GM18858 (cell line): ENCODE data around the gene IL1RL1.
"Not testable (repeated sequence)": the region's sequence is repeated elsewhere in the genome, so short reads cannot be mapped to it uniquely, and the experiment has no call there.

Experiments
- ATAC-seq: cut with Tn5 transposase; IDR thresholded peaks from one replicate; pipeline ENCODE4 v1.9.1; 2021; ENCODE audit not compliant: unreplicated experiment

Gene IL1RL1

DNA sequence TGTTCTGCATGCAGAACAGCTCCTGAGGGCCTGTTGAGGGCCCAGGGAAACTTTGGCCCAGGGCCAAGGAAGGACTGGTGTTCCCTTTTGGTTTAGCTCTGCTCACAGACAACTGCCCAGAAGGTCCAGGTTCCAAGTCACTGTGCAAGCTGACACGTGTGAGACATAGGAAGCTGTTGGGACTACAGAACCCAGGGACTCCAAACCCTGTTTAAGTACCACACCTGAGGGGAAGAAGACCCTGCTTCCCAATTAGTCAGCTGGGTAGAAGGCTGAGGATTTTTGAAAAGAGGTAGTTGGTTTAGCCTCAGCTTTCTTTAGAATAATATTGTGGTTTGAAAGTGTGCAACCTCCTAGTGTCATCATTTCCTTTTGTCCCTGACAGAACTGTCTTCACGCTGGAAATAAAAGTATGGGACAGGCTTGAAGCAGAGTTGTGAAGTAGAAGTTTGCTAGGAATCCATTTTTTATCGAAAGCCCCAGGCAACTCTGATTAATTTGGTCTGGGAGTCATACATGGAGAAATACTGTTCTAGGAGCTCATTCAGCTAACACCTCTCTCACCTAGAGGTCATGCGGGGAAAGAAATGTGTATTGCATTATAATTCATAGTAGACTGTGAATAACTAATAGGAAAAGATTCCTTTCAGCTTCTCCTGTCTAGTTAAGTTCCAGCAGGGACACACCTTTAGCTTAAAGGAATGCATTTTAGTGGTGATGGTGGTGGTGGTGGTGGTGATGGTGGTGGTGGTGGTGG, 19.9 kb upstream of the IL1RL1 start:
- no peak for ATAC-seq

DNA sequence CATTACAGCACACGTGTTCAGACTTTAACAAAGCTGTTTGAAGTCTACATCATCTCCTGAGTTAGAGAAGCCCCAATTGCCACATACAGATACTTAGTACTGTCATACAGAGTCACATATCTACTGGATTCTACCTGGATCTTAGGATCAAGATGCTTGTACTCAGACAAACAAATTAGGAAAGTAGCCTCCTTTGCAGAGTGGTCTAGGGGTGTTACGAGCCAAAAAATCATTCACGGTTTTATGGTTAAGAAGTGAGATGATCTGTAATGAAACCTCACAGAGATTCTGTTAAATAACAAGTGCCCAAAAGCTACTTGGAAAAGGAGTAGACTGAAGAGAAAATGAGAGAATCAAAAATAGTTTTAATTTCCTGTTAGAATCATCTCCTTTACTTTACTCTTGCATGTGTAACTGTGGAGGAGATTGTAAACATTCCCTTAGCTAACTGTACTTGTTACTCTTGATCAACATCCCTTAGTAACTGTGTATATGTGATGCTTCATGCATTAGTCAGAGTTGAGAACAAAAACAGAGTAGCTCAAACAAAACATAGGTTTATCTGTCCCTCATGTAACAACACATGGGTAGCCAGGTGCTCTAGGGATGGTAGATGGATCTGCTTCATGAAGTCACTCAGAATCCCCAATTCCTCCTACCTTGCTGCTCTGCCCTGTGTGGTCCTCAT, 16.4 kb upstream of the IL1RL1 start:
- no peak for ATAC-seq

GRCh38 chr2:102295566-102295965, 15.8 kb upstream of the IL1RL1 start:
- ATAC-seq: no peak

- no peak for ATAC-seq
Observed at GRCh38 chr2:102296449-102296848, 14.9 kb upstream of the IL1RL1 start.

DNA sequence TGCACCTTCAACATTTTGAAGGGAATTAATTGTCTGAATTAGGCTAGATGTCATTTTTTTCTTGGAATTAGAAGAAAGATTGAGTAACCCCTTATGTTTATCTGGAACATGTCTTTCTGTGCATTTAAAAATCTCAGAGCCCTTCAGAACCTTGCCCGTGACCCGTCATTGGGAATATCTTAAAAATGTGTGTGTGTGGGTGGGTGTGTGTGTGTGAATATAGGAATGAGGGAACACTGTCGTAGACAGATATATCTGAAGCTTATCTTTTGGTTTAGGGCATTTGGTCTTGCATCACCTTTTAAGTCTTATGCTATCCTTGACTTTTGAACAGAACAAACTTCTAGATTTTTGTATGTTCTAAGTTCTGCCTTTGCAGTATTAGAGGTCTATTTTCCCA, 13.5 kb upstream of the IL1RL1 start:
- no peak for ATAC-seq

DNA sequence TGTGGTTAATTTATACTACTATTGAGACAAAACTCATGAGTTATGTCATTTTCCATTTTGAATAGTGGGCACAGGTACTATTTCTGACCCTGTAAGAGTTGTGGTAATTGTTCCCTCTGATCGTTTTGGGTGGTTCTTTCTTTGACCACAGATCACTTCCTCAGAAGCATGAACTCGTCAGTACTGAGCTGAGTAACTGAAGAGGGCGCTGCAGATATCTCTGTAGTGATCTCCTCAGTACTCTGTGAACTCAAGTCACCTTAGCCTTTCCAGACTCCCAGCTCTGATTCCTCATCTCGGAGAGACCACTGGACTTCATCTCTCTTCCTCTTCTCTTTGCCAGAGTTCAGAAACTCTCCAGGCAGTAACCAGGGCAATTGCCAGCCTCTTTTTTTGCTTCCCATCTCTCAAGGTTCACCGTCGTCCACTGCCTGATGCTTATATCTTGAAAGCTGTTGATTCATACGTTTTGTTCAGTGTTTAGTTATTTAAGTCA, 9.4 kb upstream of the IL1RL1 start:
- peak; percentile 91 for ATAC-seq

DNA sequence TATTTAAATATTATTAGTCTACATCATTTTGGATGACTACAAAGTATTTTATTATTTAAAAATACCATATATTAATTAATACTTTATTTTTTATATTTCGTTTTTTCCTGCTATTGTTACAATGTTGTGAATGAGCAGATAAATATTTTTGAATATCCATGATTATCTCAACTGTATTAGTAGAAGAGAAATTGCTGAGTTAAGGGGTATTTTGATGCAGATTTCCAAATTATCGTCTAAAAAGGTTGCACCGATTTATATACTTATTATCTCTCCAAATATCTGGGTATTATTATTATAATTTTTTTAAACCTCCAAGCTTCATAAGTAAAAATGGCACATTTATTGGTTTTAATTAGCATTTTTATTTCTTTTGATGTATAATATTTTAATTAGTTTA, 8.9 kb upstream of the IL1RL1 start:
- ATAC-seq: no peak

- ATAC-seq: no peak
Observed at GRCh38 chr2:102303589-102303988, 7.8 kb upstream of the IL1RL1 start.

GRCh38 chr2:102304268-102304667, 7.1 kb upstream of the IL1RL1 start:
- no peak for ATAC-seq

- no peak for ATAC-seq
Observed at GRCh38 chr2:102304711-102305611, 6.4 kb upstream of the IL1RL1 start.

GRCh38 chr2:102306125-102306524, 5.2 kb upstream of the IL1RL1 start:
- ATAC-seq: no peak

DNA sequence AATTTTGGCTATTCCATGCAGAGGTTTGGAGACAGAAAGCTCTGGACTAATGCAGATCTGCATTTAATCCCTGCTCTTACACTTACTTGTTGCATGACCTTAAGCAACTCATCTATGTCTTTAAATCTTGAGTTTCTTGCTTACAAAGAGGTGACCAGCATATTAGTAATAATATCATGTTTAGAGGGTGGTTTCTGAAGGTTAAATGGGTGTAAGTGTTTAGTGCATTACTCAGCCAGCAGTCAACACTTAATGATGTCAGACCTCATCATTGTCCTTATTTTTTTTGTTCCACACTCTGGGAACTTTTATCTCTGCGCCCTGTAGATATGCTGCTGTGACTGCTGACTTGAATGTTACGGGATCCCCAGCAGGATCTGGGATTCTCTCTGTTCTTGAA, 1.7 kb downstream of the IL1RL1 start:
- ATAC-seq: no peak

DNA sequence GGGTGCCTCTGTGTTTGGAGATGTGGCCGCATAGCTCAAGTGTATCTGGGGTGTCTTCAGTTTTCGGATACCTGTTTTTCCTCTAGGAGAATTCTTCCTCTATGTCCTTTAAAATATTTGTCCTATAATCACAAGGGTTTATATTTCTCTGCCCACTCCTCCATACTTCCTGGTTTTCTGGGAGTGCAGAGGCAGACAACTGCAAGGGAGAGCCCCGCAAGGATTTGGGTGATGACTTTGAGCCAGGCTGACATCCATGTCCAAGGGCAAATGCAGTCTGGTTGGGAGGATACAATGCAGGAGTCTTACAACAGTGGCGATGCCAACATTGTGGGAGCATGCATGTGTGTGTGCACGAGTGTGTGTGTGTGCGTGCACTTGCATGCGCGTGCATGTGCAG, 2.1 kb downstream of the IL1RL1 start:
- no peak for ATAC-seq

GRCh38 chr2:102313950-102314349, 2.6 kb downstream of the IL1RL1 start:
- ATAC-seq: no peak

DNA sequence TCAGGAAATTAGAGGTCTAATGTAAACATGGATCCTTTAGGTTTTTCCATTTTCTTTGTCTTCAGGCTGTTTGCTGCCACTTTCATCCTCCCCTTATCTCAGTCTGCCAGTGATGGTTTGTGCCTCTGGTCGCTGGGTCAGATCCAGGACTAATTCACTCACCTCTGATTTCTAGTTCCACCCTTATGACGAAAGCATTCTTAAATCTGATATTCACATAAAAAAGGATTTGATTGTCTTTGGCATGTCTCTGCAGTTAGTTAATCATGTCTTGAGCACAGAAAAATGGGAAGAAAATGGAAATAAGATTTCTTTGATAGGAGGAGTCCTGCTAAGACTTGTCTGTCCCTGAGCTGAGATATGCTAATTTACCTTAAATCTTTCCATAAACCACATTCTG, 4.6 kb downstream of the IL1RL1 start:
- ATAC-seq: no peak

DNA sequence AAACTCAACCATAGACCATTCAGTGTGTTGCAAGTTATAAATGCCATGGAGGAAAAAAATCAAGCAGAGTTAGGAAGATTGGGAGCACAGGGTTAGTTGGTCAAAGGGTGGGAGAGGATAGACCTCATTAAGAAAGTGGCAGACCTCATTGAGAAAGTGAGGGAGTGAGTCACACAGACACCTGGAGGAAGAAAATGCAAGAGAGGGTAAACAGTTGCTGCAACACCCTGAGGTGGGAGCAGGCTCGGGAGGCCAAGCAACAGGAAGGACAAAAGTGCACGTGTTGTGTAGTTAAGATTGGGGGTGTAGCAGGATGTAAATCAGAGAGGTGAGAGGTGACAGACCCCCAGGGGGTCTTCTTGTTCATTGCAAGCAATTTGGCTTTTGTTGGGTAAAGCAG, 6.4 kb downstream of the IL1RL1 start:
- ATAC-seq: no peak

GRCh38 chr2:102318437-102318836, 7.1 kb downstream of the IL1RL1 start:
- ATAC-seq: no peak

GRCh38 chr2:102321941-102322719, 10.8 kb downstream of the IL1RL1 start:
- ATAC-seq: no peak

- not testable (repeated sequence) for ATAC-seq
Observed at GRCh38 chr2:102324914-102325313, 13.6 kb downstream of the IL1RL1 start.

DNA sequence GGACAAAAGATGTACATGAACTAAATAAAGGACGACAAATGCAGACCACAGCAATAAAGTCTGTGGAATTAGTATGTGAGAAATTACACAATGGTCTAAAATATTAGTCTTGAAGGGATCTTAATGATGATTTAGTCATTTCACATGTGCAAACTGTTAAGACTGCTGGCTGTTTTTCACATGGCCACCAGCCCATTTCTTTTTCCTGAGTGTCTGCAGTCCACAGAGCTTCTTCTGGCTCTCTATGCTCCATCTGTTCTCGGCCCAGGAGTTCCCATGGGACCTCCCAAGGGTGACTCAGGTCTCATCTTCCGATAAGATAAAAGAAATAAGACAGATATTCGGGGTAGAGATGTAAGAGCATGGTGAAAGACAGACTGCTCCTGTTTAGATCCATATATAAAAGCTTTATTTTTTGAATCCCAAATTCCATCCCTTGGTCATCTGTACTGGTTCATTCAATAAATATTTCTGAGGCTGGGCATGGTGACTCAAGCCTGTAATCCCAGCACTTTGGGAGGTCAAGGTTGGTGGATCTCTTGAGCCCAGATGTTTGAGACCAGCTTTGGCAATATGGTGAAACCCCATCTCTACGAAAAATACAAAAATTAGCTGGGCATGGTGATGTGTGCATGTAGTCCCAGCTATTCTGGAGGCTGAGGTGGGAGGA, 20.1 kb downstream of the IL1RL1 start:
- no peak for ATAC-seq
